ENCODE results near the gene WDFY4. TPM values are rescaled to one million over a fixed set of nuclear protein-coding genes. Genes with fewer than 3 reads are reported as not detected.

Gene WDFY4
- total and polyA plus RNA-seq, 7 donors: 0.23 to 1.3 (median 0.69) TPM

- DNase-seq (no peak), ATAC-seq (no peak)
- H3K27me3 ChIP-seq (ENCODE audit: insufficient read depth in 3 of 3, low read length in 2 of 3): no peaks in the 10 kb centered on the region
- no peaks in the 10 kb centered on the region for H3K4me1 ChIP-seq
- no peaks in the 10 kb centered on the region for H3K9me3 ChIP-seq
- H3K36me3 ChIP-seq (ENCODE audit: insufficient read depth in 1 of 2, low read depth in 1 of 2): no peaks in the 10 kb centered on the region
- no peak overlapping the region for H3K27ac ChIP-seq
- intact Hi-C loops (cut with DNase I): no loop called here
- no peak for TF ChIP-seq CTCF (IDR thresholded peaks at IDR 0.05)
- H3K4me3 ChIP-seq: no peak overlapping the region
- 79 to 92% (median 86%) methylated on average over 5 of the region's 5 CpGs for WGBS, 3 donors
These were observed 67.1 kb downstream of the WDFY4 start for GRCh38 chr10:48751730-48752129.

DNA sequence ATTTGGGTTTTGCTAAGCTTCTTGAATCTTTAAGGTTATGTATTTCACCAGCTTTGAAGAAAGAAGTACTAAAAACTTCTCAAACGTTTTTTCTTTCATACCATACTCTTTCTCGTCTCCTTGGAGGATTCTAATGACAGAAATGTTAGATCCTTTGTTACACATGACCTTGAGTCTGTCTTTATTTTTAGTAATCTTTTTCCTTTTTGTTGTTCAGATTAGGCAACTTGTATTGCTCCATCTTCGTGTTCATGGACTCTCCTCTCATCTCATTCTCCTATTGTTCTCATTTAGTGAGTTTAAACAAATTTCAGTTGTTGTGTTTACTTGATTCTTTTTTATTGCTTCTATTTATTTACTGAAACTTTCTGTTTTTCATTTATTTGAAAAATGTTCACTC is 73.7 kb downstream of the WDFY4 start:
- DNase-seq (no peak), ATAC-seq (no peak)
- H3K27ac ChIP-seq: no peak overlapping the region
- intact Hi-C loops (cut with DNase I): no loop called here
- H3K4me3 ChIP-seq: no peak overlapping the region
- TF ChIP-seq CTCF (IDR thresholded peaks at IDR 0.05): no peak
- H3K36me3 ChIP-seq (ENCODE audit: insufficient read depth in 1 of 2, low read depth in 1 of 2): no peaks in the 10 kb centered on the region
- H3K9me3 ChIP-seq: no peaks in the 10 kb centered on the region
- WGBS, 3 donors: 56 to 63% (median 61%) methylated on average over 3 of the region's 3 CpGs
- peaks cover 0 to 3% (median 0%) of the 10 kb centered on the region in 3 donors for H3K27me3 ChIP-seq (ENCODE audit: insufficient read depth in 3 of 3, low read length in 2 of 3)
- no peaks in the 10 kb centered on the region for H3K4me1 ChIP-seq

DNA sequence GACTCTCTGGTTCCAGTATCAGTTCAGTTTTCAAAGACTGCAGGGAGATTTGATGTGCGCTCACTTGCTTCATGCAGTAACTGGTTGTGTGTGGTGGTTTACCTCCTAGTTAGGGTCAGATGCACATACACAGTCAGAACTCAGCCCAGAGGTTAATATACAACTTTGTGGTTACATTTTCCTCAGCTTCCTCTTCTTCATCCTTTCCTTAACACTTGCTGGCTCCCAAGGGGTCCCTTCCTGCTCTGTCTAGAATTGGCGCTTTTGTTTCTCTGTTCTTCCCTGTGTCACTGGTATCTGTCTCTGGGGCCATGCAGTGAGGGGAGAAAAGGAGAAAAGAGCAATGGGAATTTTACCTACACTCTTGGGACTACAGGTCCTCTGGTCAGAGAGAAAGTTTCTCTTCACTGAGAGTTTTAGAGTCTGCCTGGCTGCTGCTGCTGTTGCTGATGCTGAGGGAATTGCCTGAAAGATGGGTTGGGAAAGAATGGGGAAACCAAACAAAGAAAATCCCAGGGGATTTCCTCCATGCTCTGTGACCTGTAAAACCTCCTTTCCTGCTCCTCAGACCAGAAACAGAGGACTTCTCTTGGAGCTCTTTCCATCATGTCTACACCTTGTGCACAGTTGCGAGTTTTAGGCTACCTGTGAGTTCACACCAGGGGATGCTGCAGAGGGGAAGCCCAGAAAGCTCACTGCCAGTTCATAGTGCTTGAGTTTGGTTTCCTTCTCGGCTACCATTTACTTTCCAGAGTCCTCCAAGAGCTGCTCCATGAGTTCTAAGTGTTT is 74.6 kb downstream of the WDFY4 start:
- Histone ChIP-seq H3K4me3 (no peak overlapping the region), H3K4me1 (no peaks in the 10 kb centered on the region), H3K9me3 (no peaks in the 10 kb centered on the region), H3K27ac (no peak overlapping the region), H3K36me3 (ENCODE audit: insufficient read depth in 1 of 2, low read depth in 1 of 2) (no peaks in the 10 kb centered on the region), H3K27me3 (ENCODE audit: insufficient read depth in 3 of 3, low read length in 2 of 3) (peaks cover 0 to 3% (median 0%) of the 10 kb centered on the region in 3 donors)
- intact Hi-C loops (cut with DNase I): no loop called here
- DNase-seq: no peak
- 85 to 88% (median 87%) methylated on average over 4 of the region's 4 CpGs for WGBS, 3 donors
- TF ChIP-seq CTCF (IDR thresholded peaks at IDR 0.05): no peak
- ATAC-seq: no peak

DNA sequence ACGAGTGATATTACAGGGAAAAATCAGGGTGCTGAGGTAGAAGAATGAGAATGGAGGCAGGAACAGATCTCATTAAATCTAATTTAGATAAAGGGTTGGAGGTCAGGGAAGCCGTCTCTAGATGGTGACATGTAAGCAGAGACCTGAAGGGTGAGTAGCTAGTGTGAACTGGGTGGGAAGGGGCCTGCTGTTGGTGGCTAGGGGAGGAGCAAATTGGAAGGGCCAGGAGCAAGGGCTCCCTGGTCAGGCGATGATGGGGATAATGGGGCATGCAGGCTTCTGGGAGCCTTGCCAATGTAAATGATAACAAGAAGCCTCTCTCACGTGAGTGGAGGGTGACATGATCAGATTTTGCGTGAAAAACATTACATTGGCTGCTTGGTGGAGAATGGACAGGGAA is 76.3 kb downstream of the WDFY4 start:
- H3K36me3 ChIP-seq (ENCODE audit: insufficient read depth in 1 of 2, low read depth in 1 of 2): no peaks in the 10 kb centered on the region
- WGBS, 3 donors: 74 to 78% (median 76%) methylated on average over 5 of the region's 5 CpGs
- H3K4me1 ChIP-seq: no peaks in the 10 kb centered on the region
- peaks cover 0 to 3% (median 0%) of the 10 kb centered on the region in 3 donors for H3K27me3 ChIP-seq (ENCODE audit: insufficient read depth in 3 of 3, low read length in 2 of 3)
- ATAC-seq: no peak
- no peaks in the 10 kb centered on the region for H3K9me3 ChIP-seq
- intact Hi-C loops (cut with DNase I): no loop called here
- TF ChIP-seq CTCF (IDR thresholded peaks at IDR 0.05): no peak
- no peak overlapping the region for H3K27ac ChIP-seq
- H3K4me3 ChIP-seq: no peak overlapping the region
- DNase-seq: no peak
